HG03521 (cell line): ENCODE data around the gene COASY.
A peak's percentile ranks its signal among the peaks of the same experiment; 100 is the strongest.
"Not testable (repeated sequence)": the region's sequence is repeated elsewhere in the genome, so short reads cannot be mapped to it uniquely, and the experiment has no call there.

Experiments used
- ATAC-seq: cut with Tn5 transposase; IDR thresholded peaks from one replicate; pipeline ENCODE4 v1.9.1; 2021; ENCODE audit warnings: mild to moderate bottlenecking, moderate library complexity; ENCODE audit not compliant: unreplicated experiment

The COASY gene

DNA sequence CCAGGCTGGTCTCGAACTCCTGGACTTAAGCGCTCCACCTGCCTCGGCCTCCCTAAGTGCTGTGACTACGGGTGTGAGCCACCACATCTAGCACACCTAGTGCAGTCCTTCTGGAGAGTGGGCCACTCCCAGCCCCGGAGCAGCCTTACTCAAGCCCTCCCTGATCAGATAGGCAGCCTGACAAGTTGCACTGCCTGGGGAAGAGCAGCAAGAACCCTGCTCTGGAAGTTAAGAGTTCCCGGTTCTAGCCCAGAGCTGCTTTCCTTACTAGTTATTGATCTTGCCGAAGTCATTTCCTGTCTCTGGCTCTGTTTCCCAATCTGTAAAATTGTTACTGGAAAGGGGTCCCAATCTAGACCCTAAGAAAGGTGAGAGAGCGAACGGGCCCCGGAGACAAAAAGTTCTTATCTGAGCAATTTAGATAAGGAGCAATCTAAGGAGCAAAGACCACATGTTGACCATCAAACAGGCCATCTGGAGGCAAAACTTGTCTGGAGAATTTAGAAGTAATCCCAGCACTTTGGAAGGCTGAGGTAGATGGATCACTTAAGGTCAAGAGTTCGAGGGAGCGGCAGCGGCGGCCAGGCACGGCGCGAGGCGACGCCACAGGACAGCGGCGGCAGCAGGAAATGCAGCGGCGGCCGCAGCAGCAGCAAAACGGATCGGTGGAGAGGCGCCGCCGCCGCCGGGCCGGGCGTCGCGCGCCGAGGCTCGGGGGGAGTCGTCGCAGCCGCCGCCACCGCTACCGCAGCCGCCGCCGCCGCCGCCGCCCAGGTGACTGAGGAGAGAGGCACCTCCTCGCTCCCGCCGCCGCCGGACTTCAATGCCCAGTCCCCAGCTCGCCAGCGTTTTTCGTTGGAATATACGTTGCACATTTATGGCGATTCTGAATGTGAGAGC is 30.2 kb upstream of the COASY start:
- ATAC-seq = no peak

DNA sequence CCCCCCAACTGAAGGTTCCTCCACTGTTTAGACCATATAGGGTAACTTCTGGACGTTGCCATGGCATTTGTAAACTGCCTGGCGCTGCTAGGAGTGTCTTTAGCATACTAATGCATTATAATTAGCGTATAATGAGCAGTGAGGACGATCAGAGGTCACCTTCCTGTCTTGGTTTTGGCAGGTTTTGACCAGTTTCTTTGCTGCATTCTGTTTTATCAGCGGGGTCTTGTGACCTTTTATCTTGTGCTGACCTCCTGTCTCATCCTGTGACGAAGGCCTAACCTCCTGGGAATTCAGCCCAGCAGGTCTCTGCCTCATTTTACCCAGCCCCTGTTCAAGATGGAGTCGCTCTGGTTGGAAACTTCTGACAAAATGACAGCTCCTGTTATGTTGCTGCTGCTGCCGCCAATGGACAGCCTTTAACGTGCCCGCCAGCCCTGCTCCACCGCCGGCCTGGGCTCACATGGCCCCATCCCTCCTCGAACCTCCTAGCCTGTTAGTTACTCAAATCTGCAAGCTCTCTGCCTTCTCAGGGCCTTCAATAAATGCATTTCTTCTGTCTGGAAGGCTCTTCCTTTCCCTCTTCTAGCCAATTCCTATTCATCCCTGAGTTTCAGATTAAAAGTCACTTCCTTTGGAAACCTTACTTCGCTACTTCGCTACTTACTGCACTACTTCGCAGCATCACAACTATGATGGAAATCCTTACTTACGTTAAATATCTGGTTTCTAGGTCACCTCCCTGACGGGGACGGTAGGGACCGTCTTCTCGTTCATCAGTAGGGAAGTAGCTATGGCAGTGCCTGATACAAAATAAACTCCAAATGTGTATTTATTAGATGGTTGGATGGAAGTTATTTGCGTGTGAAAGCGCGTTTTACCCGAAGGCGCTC is 26.5 kb upstream of the COASY start:
- no peak for ATAC-seq

DNA sequence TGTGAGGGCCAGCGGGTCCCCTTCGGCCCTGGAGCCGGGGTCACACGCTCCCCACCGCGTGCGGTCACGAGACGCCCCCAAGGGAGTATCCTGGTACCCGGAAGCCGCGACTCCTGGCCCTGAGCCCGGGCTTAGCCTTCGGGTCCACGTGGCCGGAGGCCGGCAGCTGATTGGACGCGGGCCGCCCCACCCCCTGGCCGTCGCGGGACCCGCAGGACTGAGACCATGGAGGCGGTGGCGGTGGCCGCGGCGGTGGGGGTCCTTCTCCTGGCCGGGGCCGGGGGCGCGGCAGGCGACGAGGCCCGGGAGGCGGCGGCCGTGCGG is 25.9 kb upstream of the COASY start, which contains the start of gene NAGLU:
TSS of gene NAGLU (plus strand) at position 194 of the 324 bp plus-strand sequence. CDS start at position 226, 32 bp downstream.
- peak; percentile 79 for ATAC-seq

DNA sequence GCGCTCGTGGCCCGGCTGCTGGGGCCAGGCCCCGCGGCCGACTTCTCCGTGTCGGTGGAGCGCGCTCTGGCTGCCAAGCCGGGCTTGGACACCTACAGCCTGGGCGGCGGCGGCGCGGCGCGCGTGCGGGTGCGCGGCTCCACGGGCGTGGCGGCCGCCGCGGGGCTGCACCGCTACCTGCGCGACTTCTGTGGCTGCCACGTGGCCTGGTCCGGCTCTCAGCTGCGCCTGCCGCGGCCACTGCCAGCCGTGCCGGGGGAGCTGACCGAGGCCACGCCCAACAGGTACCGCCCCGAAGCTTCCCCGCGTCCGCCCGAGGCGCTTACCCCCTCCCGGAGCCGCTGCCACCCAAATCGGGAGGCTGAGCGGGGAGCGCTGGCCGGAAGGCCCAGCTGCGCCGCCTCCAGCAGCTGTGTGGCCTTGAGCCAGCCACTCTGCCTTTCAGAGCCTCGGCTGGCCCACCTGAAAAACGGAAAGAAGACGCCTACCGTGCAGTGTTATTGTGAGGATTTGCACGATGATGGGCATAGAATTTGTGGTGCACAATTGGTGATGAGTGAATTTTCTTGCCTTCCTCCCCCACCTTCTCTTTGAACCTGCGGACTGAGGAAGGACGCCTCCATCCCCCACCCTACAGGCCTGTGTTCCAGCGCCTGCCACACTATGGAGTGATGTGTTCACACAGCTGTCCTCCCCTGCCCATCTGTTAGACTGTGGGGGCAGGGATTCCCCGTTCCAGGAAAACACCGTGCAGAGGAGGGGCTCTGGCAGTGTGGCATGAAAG is 25.4 kb upstream of the COASY start:
- peak; percentile 51 for ATAC-seq

DNA sequence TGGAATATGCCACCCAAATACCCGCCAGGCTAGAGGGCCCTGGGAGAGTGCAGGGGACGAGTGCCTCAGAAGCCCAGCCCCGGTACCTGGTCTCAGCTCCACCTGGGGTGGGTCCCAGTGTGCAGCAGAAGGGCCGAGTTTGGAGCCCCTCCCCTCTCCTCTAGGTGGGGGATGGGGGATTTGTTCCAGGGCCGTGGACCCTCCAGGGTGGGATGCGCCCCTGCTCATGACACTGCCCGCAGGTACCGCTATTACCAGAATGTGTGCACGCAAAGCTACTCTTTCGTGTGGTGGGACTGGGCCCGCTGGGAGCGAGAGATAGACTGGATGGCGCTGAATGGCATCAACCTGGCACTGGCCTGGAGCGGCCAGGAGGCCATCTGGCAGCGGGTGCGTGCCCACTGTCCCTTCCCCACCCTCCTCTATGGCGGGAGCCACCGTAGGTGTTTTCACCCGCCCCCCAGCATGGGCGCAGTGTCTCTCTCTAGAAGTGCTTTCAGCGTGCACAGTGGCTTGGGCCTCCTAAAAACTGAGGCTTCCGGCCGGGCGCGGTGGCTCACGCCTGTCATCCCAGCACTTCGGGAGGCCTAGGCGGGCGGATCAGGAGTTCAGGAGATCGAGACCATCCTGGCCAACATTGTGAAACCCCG is 24.7 kb upstream of the COASY start:
- ATAC-seq = no peak

DNA sequence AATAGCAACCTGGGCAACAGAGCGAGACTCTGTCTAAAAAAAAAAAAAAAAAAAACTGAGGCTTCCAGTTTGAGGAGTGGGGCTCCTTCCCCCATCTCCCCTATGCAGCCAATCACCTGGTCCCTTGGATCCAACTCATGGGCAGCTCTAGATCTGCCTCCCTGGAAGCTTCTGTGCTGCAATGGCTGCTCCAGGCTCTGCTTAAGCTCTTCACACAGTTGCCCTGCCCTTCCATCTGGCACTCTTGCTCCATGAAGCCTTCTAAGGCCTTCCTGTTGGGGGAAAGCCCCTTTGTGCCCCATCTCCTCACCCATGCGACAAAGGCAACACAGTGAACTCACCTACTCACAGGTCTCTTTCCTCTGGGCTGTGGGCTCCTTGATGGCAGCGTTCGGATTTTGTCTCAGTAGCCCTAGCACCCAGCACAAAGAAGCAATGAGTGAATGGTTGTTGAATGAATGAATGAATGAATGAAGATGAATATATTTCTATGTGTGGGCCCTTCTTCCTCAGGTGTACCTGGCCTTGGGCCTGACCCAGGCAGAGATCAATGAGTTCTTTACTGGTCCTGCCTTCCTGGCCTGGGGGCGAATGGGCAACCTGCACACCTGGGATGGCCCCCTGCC is 24.0 kb upstream of the COASY start:
- no peak for ATAC-seq

DNA sequence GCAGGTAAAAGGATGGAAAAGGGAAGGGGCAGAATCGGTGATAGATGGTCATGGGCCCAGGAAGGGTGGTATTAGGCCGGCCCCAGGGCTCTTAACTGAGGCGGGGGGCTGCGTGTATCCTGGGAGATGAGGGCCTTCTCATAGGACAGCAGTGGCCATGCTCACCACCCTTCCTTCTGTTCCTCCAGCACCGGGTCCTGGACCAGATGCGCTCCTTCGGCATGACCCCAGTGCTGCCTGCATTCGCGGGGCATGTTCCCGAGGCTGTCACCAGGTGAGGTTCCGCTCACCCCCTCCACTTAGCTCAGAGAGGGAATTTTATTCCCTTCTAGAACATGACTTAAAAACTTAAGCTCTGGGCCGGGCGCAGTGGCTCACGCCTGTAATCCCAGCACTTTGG is 23.5 kb upstream of the COASY start:
- ATAC-seq = no peak

DNA sequence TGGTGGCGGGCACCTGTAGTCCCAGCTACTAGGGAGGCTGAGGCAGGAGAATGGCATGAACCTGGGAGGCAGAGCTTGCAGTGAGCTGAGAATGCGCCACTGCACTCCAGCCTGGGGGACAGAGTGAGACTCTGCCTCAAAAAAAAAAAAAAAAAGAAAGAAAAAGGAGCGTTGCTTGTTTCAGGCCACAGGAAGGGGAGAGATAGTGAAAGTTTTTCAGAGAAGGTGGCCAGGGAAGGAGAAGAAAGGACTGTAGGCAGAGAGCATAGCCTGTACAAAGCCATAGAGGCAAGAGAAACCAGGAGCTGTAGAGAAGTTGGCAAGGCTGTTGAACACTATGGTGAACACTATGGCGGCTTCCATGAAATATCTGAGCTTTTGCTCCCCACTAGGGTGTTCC is 21.4 kb upstream of the COASY start:
- ATAC-seq = not testable (repeated sequence)

DNA sequence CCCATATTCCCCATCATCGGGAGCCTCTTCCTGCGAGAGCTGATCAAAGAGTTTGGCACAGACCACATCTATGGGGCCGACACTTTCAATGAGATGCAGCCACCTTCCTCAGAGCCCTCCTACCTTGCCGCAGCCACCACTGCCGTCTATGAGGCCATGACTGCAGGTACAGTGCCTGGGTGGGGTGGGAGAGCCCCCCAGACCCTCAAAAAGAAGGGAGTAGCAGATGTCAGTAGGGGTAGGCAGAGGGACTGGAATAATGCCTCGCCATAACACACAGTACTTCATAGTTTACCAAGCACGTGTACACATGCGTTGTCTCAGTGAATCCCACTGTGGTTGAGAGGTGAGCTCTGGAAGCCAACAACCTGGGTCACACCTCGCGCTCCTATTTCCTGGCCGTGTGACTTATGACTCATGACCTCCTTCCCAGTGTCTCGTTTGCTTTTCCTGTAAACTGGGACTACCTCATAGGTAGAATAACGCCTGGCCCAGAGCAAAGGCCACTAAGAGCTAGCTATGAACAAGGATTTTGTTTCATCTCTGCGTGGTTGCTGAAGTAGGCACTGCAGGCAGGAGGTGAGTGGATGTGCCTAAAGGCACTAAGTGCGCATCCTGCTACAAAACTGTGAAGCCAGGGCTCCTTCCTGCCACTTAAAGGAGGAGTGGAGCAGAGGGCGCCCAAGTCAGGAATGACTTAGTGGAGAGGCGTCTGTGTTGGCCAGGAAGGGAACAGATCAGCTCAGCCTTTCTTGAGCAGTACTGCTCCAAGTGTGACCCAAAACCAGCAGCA is 20.7 kb upstream of the COASY start:
- no peak for ATAC-seq

DNA sequence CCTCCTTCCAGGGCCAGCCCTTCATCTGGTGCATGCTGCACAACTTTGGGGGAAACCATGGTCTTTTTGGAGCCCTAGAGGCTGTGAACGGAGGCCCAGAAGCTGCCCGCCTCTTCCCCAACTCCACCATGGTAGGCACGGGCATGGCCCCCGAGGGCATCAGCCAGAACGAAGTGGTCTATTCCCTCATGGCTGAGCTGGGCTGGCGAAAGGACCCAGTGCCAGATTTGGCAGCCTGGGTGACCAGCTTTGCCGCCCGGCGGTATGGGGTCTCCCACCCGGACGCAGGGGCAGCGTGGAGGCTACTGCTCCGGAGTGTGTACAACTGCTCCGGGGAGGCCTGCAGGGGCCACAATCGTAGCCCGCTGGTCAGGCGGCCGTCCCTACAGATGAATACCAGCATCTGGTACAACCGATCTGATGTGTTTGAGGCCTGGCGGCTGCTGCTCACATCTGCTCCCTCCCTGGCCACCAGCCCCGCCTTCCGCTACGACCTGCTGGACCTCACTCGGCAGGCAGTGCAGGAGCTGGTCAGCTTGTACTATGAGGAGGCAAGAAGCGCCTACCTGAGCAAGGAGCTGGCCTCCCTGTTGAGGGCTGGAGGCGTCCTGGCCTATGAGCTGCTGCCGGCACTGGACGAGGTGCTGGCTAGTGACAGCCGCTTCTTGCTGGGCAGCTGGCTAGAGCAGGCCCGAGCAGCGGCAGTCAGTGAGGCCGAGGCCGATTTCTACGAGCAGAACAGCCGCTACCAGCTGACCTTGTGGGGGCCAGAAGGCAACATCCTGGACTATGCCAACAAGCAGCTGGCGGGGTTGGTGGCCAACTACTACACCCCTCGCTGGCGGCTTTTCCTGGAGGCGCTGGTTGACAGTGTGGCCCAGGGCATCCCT is 18.5 kb upstream of the COASY start:
- ATAC-seq = no peak

DNA sequence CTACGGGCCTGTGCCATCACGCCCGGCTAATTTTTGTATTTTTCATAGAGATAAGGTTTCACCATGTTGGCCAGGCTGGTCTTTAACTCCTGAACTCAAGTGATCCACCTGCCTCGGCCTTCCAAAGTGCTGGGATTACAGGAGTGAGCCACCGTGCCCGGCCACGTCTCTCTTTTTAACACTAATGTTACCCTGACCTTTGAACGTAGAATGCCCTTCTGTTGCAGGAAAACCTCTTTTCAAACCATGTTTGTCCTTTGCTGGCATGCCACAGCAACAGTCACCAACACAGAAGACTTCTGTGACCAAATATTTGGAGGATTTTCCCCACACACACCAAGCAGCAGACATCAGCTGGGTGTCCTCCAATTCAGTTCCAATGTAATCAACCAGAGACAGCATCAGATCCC is 17.1 kb upstream of the COASY start:
- ATAC-seq = no peak

DNA sequence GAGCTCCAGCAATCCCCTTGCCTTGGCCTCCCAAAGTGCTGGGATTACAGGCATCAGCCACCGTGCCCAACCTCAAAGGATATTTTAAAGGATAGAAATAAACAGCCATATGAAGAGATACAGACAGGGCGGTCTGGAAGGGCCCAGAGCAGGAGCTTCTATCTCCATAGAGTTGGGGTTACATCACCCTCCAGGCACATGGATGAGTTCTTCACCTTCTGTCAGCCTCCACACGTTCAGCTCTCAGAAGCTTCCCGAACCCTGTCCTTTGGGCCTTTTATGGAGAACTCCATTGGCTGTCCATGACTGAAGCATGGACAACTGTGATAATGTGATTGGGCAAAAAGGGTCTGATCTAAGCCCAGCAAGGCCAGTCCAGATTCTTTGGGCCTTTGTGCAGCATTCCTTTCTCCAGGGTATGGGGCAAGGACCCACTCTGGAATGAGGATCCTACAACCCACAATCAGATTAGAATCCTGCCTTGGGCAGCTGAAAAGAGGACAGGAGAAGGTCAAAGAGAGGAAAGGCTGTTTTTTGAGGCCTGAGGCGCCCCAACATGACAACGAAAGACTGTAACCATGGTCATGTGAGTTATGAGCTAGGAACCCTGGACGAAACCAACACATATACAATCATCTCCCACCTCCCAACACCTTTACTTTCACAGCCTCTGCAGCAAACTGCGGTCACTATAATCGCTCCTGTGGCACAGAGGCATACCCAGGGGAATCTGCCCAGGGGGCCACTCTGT is 16.0 kb upstream of the COASY start:
- ATAC-seq = not testable (repeated sequence)

DNA sequence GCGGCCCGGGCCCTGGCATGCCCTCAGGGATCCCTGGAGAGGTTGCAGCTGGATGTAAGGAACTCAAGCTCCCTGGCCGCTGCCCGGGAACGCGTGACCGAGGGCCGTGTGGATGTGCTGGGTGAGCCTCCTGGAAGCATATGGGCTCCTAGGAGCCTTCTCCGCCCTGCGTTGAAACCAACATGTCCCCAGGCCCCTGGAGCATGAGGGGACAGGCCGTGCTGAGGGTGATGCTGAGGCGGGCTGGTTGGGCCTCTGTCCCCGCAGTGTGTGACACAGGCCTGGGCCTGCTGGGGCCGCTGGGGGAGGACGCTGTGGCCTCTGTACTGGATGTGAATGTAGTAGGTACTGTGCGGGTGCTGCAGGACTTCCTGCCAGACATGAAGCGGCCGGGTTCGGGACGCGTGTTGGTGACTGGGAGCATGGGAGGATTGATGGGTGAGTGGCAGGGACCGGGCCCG is 14.9 kb upstream of the COASY start:
- no peak for ATAC-seq

DNA sequence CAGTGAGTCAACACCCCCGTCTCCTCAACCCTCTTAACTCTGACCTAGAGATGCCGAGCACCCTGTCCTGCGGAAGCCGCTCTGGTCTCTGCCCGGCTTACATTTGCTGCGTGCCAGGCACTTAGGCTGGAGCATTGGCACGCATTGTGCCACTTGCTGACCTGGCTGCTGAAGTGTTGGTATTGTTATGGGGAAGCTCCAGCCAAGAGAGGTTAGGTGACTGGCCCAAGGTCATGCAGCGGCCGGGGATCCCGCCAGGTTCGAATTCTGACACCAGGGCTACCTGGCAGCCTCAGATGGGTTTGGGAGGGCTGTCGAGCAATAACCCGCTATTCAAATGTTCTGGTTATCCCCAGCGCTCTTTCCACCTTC is 14.3 kb upstream of the COASY start:
- no peak for ATAC-seq

DNA sequence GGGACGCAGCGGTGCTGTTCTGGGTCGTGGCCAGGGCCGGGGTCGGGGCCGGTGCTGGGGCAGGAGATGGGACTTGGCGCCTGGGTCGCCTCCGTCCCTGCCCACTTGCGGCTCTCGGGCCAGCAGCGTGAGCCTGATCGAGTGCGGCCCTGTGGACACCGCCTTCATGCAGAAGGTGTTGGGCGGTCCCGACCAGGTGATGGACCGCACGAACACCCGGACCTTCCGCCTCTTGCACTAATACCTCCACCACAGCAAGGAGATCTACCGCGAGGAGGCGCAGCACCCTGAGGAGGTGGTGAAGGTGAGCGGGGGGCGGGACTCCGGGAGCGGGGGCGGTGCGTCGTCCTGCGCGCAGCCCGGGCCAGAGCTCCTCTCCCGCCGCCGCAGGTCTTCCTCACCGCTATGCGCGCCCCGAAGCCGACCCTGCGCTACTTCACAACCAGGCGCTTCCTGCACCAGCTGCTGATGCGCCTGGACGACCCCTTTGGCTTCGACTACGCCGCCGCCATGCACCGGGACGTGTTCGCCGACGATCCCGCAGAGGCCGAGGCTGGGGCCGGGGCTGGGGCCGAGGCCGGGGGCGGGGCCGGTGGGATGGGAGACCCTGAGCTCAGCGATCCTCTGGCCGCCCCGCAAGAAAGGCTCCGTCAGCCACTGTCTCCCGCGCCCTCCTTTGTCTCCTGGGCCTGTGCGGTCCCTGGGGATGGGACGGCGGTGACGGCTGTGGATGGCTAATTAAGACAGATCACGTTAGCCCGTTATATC is 13.7 kb upstream of the COASY start:
- peak; percentile 51 for ATAC-seq

DNA sequence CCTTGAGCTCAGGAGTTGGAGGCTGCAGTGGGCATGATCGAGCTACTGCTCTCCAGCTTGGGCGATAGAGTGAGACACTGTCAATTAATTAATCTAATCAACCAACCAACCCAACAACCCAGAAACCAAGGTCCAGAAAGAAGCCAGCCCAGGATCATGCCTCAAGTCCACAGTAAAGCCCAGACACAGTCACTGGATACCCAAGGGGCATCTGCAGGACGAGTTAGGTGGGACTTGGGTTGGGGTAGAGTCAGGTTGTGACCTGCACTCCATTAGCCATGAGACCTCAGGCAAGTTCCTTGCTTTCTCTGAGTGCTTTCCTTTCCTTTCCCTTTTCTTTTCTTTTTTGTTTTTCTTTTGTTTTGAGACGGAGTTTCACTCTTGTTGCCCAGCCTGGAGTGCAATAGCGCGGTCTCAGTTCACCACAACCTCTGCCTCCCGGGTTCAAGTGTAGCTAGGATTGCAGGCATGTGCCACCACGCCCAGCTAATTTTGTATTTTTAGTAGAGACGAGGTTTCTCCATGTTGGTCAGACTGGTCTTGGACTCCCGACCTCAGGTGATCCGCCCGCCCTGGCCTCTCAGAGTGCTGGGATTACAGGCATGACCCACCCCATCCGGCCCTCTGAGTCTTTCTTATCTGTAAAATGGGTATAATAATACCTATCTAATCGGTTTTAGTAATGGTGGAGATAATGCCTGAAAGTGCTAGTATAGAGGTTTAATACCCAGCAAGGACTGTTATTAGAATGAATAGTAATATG is 12.8 kb upstream of the COASY start:
- ATAC-seq = no peak
